Panc1 (cell line): ENCODE measurements around the gene MDGA2. TPM values are rescaled to one million over a fixed set of nuclear protein-coding genes. Genes with fewer than 3 reads are reported as not detected.

Experiments
- ATAC-seq: fragments of 200-7000 bp; cut with Tn5 transposase; 2 replicates; pipeline ENCODE4 v1.9.1; 2020; ENCODE audit warnings: mild to moderate bottlenecking, moderate library complexity
- BruUV-seq: library from RNA; stranded (reverse); fragments of 400-500 nt; replicated peaks from 2 replicates; lab custom pipeline; 2021; lab: Mats Ljungman, UMichigan
- CTCF ChIA-PET: fragments of 300-600 bp; sonication (Branson Sonifier 250); formaldehyde crosslinking; loops from one replicate; lab custom pipeline; 2022; ENCODE audit warnings: antibody characterized with exemption; lab: Charles Lee
- POLR2A ChIA-PET: fragments of 300-600 bp; sonication (Branson Sonifier 250); formaldehyde crosslinking; loops from one replicate; lab custom pipeline; 2022; ENCODE audit warnings: antibody characterized with exemption; lab: Charles Lee
- DNase-seq: peaks from one replicate; pipeline ENCODE4 v3.0.0-alpha.2; 2010; ENCODE audit warnings: low read depth, low spot score
- H3K27ac ChIP-seq: 2 replicates; pipeline ENCODE4 v1.5.1; 2011; ENCODE audit warnings: mild to moderate bottlenecking, low read length, inconsistent platforms
- H3K27me3 ChIP-seq: fragments of 200-500 bp; sonication (Bioruptor generic); 2 replicates; pipeline ENCODE4 v1.6.0; 2014; ENCODE audit warnings: low read length, inconsistent platforms; ENCODE audit not compliant: control insufficient read depth, insufficient read depth
- H3K36me3 ChIP-seq: fragments of 200-500 bp; sonication (Bioruptor generic); 2 replicates; pipeline ENCODE4 v1.5.1; 2014; ENCODE audit warnings: inconsistent platforms, mild to moderate bottlenecking, low read length, moderate library complexity; ENCODE audit not compliant: control insufficient read depth, insufficient read depth
- H3K4me1 ChIP-seq: 2 replicates; pipeline ENCODE4 v1.5.1; 2011; ENCODE audit warnings: inconsistent platforms, mild to moderate bottlenecking, low read length, moderate library complexity; ENCODE audit not compliant: control insufficient read depth, insufficient read depth
- H3K4me3 ChIP-seq, 2 experiments: 2 replicates each; pipeline ENCODE4 v1.5.1; 2011 to 2012; ENCODE audit warnings: low read depth in 2 of 2, low read length in 2 of 2, mild to moderate bottlenecking in 2 of 2, inconsistent platforms in 1 of 2, moderate library complexity in 1 of 2
- H3K9me3 ChIP-seq: fragments of 200-500 bp; sonication (Bioruptor generic); 2 replicates; pipeline ENCODE4 v1.5.1; 2014; ENCODE audit warnings: low read depth, mild to moderate bottlenecking, inconsistent platforms, low read length, moderate library complexity; ENCODE audit not compliant: control insufficient read depth, insufficient read depth
- POLR2AphosphoS5 ChIP-seq: IDR thresholded peaks from 2 replicates; pipeline ENCODE4 v1.6.1; 2012; ENCODE audit warnings: mild to moderate bottlenecking, low read depth, low read length, moderate library complexity
- REST ChIP-seq, 2 experiments: IDR thresholded peaks; 2 replicates each; pipeline ENCODE4 v1.6.1; 2011 to 2012; ENCODE audit warnings: low read depth in 2 of 2, control low read depth in 1 of 2, low read length in 1 of 2, mild to moderate bottlenecking in 1 of 2, moderate library complexity in 1 of 2; ENCODE audit not compliant: insufficient read depth in 1 of 2
- SIN3A ChIP-seq: IDR thresholded peaks from 2 replicates; pipeline ENCODE4 v1.6.1; 2012; ENCODE audit warnings: low read depth, mild to moderate bottlenecking, low read length, moderate library complexity, borderline replicate concordance; ENCODE audit not compliant: insufficient read depth
- TCF7L2 ChIP-seq: IDR thresholded peaks from 2 replicates; pipeline ENCODE4 v1.6.1; 2011; ENCODE audit warnings: mild to moderate bottlenecking, low read depth, low read length, inconsistent platforms
- in situ Hi-C: cut with HindIII; loops from 2 replicates; pipeline ENCODE4 v1.10.0; 2016; ENCODE audit warnings: low sequenced_read_pairs, low pct_unique_long_range_greater_than_20kb
- intact Hi-C: fragments of 100-400 bp; cut with micrococcal nuclease; formaldehyde crosslinking; loops from one replicate; pipeline ENCODE4 v1.10.0; 2022; ENCODE audit not compliant: unreplicated experiment
- total RNA-seq: library from RNA; stranded (reverse); gene quantifications from one replicate; pipeline ENCODE4 v1.2.1, GENCODE V29; 2021; ENCODE audit not compliant: unreplicated experiment
- TF ChIP-seq, protein P1 (sequence below): fragments of 450-650 bp; IDR thresholded peaks from 2 replicates; pipeline ENCODE4 v1.5.1; 2017; ENCODE audit warnings: mild to moderate bottlenecking

MDGA2 gene
- total RNA-seq, 1 experiment from 2014 or later: not detected

GRCh38 chr14:47332106-47332505, 343.3 kb downstream of the MDGA2 start:
- CTCF ChIA-PET: no interaction called here
- no peak for DNase-seq
- H3K9me3 ChIP-seq: no peaks in the 10 kb centered on the region
- no peaks in the 10 kb centered on the region for H3K4me1 ChIP-seq
- TF ChIP-seq REST (IDR thresholded peaks at IDR 0.05; ENCODE audit: insufficient read depth in 1 of 2, low read depth in 2 of 2, low read length in 1 of 2) (no peak), SIN3A (no peak), TCF7L2 (no peak), POLR2AphosphoS5 (no peak)
- TF ChIP-seq, protein P1, sequence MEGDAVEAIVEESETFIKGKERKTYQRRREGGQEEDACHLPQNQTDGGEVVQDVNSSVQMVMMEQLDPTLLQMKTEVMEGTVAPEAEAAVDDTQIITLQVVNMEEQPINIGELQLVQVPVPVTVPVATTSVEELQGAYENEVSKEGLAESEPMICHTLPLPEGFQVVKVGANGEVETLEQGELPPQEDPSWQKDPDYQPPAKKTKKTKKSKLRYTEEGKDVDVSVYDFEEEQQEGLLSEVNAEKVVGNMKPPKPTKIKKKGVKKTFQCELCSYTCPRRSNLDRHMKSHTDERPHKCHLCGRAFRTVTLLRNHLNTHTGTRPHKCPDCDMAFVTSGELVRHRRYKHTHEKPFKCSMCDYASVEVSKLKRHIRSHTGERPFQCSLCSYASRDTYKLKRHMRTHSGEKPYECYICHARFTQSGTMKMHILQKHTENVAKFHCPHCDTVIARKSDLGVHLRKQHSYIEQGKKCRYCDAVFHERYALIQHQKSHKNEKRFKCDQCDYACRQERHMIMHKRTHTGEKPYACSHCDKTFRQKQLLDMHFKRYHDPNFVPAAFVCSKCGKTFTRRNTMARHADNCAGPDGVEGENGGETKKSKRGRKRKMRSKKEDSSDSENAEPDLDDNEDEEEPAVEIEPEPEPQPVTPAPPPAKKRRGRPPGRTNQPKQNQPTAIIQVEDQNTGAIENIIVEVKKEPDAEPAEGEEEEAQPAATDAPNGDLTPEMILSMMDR: no peak
- POLR2A ChIA-PET: no interaction called here
- no peaks in the 10 kb centered on the region for H3K27me3 ChIP-seq
- no peak for ATAC-seq
- intact Hi-C loops (no loop called here), in situ Hi-C loops (no loop called here)
- H3K4me3 ChIP-seq: no peak overlapping the region
- H3K36me3 ChIP-seq: no peaks in the 10 kb centered on the region
- H3K27ac ChIP-seq: no peak overlapping the region
- BruUV-seq: no TSS peak

- DNase-seq: no peak
- BruUV-seq: no TSS peak
Observed at GRCh38 chr14:47328376-47328775, 347.0 kb downstream of the MDGA2 start.

More at GRCh38 chr14:47328376-47328775, 347.0 kb downstream of the MDGA2 start:
- H3K27ac ChIP-seq: no peak overlapping the region
- no peaks in the 10 kb centered on the region for H3K27me3 ChIP-seq
- H3K4me3 ChIP-seq: no peak overlapping the region
- no peaks in the 10 kb centered on the region for H3K9me3 ChIP-seq
- no peak for ATAC-seq
- no peaks in the 10 kb centered on the region for H3K36me3 ChIP-seq
- in situ Hi-C loops: no loop called here
- intact Hi-C loops: no loop called here
- TF ChIP-seq POLR2AphosphoS5 (no peak), TCF7L2 (no peak), SIN3A (no peak), REST (IDR thresholded peaks at IDR 0.05; ENCODE audit: insufficient read depth in 1 of 2, low read depth in 2 of 2, low read length in 1 of 2) (no peak)
- TF ChIP-seq, protein P1: no peak
- H3K4me1 ChIP-seq: no peaks in the 10 kb centered on the region
- ChIA-PET POLR2A (no interaction called here), CTCF (no interaction called here)
